ENCODE measurements around the gene PDCD11. TPM values are rescaled to one million over a fixed set of nuclear protein-coding genes. Genes with fewer than 3 reads are reported as not detected.

The PDCD11 gene
- total and polyA plus RNA-seq, 4 donors: 8.3 to 20.9 (median 9.8) TPM

- no peak overlapping the region for H3K9ac ChIP-seq (ENCODE audit: low read depth in 1 of 2, low read length in 2 of 2)
These were observed 45.6 kb downstream of the PDCD11 start for GRCh38 chr10:103442031-103442461.

More at GRCh38 chr10:103442031-103442461, 45.6 kb downstream of the PDCD11 start:
- TF ChIP-seq JUND (IDR thresholded peaks at IDR 0.05) (no peak), YY1 (IDR thresholded peaks at IDR 0.05) (no peak), TAF1 (conservative IDR thresholded peaks at IDR 0.05) (no peak), RAD21 (IDR thresholded peaks at IDR 0.05) (no peak), ATF3 (IDR thresholded peaks at IDR 0.05) (no peak), FOXA1 (IDR thresholded peaks at IDR 0.05) (no peak), GABPA (IDR thresholded peaks at IDR 0.05 in 1 of 2, conservative IDR thresholded peaks at IDR 0.05 in 1 of 2) (no peak), FOXA2 (IDR thresholded peaks at IDR 0.05) (no peak), MAX (IDR thresholded peaks at IDR 0.05) (no peak), ZBTB33 (IDR thresholded peaks at IDR 0.05) (no peak), CTCF (IDR thresholded peaks at IDR 0.05; ENCODE audit: low read depth, low read length, missing input control) (no peak), REST (IDR thresholded peaks at IDR 0.05) (no peak), HNF4A (conservative IDR thresholded peaks at IDR 0.05) (no peak), RXRA (IDR thresholded peaks at IDR 0.05) (no peak), NR2F2 (IDR thresholded peaks at IDR 0.05) (no peak), HNF4G (IDR thresholded peaks at IDR 0.05) (no peak)
- H3K27ac ChIP-seq (ENCODE audit: low read depth in 1 of 2, low read length in 2 of 2): no peak overlapping the region
- H3K36me3 ChIP-seq (ENCODE audit: control insufficient read depth in 4 of 4, insufficient read depth in 3 of 4, low read depth in 1 of 4, low read length in 3 of 4): peaks cover 9 to 89% (median 54%) of the 10 kb centered on the region in 4 donors
- WGBS: 92% methylated on average over 13 of the region's 13 CpGs
- H3K4me3 ChIP-seq (ENCODE audit: low read depth in 1 of 3, low read length in 3 of 3): no peak overlapping the region
- H3K4me1 ChIP-seq (ENCODE audit: control insufficient read depth in 4 of 4, insufficient read depth in 4 of 4, low read length in 3 of 4): no peaks in the 10 kb centered on the region
- no peaks in the 10 kb centered on the region for H3K27me3 ChIP-seq (ENCODE audit: control insufficient read depth in 4 of 4, insufficient read depth in 4 of 4, low read length in 3 of 4)
- no peaks in the 10 kb centered on the region for H3K9me3 ChIP-seq (ENCODE audit: control insufficient read depth in 4 of 4, low read length in 3 of 4)
- no peak for DNase-seq (ENCODE audit: low spot score)

All from liver (tissue), 9 donors.